NCI-H748 treated with DMSO at 0.1 percent for 48 hours (cell line): ENCODE data around the gene GNA15.
"Not testable (repeated sequence)": the region's sequence is repeated elsewhere in the genome, so short reads cannot be mapped to it uniquely, and the experiment has no call there.

Experiments
- DNase-seq: peaks from one replicate; lab custom pipeline; 2025; lab: John Stamatoyannopoulos, UW

Gene GNA15, protein sequence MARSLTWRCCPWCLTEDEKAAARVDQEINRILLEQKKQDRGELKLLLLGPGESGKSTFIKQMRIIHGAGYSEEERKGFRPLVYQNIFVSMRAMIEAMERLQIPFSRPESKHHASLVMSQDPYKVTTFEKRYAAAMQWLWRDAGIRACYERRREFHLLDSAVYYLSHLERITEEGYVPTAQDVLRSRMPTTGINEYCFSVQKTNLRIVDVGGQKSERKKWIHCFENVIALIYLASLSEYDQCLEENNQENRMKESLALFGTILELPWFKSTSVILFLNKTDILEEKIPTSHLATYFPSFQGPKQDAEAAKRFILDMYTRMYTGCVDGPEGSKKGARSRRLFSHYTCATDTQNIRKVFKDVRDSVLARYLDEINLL

DNA sequence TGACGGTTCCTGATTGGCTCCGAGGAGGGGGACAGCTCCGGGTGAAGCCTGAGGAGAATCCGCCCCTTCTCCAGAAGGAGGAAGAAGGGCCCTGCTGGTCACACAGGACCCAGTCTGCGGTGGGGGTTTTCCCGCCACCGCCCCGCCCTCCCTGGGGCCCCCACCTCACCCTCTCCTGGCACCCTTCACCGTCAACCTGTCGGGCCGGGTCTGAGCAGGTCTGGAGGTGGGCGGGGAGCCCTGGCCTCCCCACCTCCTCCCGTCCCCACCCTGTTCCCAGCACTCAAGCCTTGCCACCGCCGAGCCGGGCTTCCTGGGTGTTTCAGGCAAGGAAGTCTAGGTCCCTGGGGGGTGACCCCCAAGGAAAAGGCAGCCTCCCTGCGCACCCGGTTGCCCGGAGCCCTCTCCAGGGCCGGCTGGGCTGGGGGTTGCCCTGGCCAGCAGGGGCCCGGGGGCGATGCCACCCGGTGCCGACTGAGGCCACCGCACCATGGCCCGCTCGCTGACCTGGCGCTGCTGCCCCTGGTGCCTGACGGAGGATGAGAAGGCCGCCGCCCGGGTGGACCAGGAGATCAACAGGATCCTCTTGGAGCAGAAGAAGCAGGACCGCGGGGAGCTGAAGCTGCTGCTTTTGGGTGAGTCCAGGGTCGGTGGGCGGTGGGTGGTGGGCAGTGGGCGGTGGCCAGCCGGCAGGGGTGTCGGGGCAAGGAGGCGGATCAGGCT lies at the start of gene GNA15:
Gene GNA15, plus strand, starts transcription at position 73 of the 723 bp plus-strand sequence. Its CDS starts 418 bp downstream, at position 491.
- DNase-seq: no peak

- no peak for DNase-seq
These were observed 48.1 kb upstream of the GNA15 start for GRCh38 chr19:3087769-3088168.

DNA sequence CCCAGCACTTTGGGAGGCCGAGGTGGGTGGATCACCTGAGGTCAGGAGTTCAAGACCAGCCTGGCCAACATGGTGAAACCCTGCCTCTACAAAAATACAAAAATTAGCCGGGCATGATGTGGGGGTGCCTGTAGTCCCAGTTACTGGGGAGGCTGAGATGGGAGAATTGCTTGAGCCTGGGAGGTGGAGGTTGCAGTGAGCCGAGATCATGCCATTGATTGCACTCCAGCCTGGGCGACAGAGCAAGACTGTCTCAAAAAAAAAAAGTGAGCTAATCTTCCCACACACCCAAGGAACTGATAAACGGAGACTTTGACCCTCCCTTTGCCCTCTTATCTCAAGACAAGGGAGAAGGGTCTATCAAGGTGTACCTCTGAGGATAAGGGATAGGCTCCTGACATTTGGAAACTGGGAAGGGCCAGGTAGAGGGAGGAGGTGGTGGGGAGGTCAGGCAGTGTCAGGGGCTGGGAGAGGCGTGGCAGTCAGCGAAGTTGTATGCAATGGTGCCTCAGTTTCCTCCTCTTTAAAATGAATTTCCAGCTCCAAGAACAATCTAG lies 46.5 kb upstream of the GNA15 start:
- DNase-seq: not testable (repeated sequence)

DNA sequence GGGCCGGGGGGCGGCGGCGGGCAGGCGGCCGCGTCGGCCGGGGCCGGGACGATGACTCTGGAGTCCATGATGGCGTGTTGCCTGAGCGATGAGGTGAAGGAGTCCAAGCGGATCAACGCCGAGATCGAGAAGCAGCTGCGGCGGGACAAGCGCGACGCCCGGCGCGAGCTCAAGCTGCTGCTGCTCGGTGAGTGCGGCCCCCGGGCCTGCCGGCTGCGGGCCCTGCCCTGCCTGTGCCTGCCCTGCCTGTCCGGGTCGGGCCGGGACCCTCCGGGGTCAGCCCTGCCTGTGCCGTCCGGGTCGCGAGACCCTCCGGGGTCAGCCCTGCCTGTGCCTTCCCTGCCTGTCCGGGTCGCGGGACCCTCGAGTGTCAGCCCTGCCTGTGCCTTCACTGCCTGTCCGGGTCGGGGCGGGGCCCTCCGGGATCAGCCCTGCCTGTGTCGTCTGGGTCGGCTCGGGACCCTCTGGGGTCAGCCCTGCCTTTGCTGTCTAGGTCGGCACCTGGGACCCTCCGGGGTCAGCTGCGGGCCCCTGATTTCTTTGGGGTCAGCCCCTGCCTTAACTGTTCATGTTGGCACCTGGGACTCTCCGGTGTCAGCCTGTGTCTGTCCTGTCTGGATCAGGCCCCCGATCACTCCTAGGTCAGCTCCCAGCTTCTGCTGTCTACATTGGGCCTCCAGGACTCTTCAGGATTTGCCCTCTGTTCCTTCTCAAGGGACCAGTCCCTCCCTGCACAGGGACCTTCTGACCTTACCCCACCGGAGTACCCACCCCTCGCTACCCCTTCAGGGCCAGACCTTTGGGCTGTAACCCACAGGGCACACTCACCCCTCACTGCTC lies 41.0 kb upstream of the GNA15 start:
- no peak for DNase-seq

DNA sequence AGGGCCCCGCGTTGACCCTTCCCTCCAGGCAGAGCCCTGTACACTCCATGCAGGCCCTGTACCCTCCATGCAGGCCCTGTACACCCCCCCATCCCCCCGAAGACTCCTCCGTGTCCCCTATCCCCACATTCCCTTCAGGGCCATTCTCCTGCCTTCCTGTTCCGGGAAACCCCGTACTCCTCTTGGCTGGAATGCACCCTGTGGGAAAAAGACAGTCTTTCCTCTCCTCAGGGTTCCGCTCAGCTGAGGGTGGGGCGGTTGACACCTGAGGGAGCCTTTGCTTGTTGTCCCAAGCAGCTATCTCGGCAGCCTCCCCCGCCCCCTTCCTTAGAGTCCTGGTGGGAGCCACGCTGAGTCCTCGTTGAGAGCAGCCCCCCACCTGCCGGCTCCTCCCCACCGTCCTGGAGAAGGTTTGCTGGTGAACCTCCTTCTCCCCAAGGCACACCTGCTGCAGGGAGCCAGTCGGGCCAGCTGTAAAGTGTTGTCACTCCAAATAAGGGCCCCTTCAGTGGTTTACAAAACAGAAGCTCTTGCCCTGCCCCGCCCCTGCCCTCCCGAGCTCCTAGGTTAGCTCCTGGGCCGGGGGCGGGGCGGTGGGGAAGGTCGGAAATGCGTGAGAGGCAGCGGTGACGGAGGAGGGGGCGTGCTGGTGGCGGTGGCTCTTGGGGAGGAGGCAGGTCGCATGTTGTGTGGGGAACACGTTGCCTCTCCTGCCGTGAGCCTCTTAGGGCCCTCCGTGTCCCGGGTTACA lies 40.2 kb upstream of the GNA15 start:
- no peak for DNase-seq

- DNase-seq: no peak
These were observed 39.4 kb upstream of the GNA15 start for GRCh38 chr19:3096267-3096901.

DNA sequence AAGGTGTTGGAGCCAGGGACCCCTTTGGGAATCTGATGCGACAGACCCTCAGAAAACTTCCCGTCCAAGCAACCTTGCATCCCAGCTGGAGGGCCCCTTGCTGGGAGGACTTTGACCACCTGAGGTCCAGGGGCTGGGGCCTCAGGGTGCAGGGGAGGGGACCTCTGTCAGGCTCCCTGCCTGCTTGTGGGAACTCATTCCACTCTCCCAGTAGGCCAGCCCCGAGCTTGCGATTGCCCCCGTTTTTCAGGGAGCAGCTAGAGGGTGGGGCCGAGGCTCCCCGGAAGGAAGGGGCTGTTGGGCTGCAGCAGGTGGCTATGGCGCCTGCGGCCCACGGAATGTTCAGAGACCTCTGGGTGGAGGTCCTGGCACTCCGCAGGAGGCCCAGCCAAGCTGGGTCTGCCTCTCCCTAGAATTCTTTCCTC lies 38.9 kb upstream of the GNA15 start:
- DNase-seq: no peak

DNA sequence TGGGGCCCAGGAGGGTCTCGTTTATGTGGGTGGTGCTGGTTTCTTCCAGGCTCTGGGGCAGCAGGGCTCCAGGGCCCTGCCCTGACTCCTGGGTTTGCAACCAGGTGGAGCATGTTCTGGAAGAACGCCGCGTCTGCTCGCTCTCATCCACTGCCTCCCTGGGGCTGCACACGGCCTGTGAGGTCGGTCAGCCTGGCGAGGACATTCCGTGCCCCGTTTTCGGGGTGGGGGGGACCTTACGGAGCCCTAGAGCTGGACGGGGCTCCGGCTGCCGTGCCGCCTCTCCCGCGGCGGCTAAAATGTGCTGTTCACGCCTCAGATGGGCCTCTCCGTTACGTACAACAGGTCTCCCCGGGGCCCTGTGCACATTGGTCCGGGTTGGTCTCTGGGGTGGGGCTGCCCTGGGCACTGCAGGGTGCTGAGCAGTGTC lies 38.4 kb upstream of the GNA15 start:
- no peak for DNase-seq

GRCh38 chr19:3098141-3098514 lies 37.7 kb upstream of the GNA15 start:
- no peak for DNase-seq

- no peak for DNase-seq
These were observed 37.1 kb upstream of the GNA15 start for GRCh38 chr19:3098515-3099346.

- DNase-seq: no peak
These were observed 36.3 kb upstream of the GNA15 start for GRCh38 chr19:3099347-3100145.

DNA sequence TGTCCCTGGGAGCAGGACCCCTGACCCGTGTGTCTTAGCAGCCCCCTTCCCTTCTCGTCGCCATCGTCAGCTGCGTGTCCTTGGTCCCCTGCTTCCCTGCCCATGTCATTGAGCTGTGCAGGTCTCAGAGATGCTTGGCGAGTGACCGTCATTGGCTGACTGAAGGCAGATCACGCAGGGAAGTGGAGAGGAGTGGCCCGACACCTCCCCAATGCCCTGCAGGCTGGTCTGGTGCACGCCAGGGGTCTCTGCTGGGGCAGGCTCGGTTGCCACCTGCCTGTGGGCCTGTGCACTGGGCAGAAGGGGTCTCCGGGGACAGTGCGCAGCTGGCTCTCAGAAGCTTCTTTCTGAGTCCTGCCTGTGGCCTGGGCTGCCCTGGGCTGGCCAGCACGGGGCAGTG lies 35.5 kb upstream of the GNA15 start:
- no peak for DNase-seq

DNA sequence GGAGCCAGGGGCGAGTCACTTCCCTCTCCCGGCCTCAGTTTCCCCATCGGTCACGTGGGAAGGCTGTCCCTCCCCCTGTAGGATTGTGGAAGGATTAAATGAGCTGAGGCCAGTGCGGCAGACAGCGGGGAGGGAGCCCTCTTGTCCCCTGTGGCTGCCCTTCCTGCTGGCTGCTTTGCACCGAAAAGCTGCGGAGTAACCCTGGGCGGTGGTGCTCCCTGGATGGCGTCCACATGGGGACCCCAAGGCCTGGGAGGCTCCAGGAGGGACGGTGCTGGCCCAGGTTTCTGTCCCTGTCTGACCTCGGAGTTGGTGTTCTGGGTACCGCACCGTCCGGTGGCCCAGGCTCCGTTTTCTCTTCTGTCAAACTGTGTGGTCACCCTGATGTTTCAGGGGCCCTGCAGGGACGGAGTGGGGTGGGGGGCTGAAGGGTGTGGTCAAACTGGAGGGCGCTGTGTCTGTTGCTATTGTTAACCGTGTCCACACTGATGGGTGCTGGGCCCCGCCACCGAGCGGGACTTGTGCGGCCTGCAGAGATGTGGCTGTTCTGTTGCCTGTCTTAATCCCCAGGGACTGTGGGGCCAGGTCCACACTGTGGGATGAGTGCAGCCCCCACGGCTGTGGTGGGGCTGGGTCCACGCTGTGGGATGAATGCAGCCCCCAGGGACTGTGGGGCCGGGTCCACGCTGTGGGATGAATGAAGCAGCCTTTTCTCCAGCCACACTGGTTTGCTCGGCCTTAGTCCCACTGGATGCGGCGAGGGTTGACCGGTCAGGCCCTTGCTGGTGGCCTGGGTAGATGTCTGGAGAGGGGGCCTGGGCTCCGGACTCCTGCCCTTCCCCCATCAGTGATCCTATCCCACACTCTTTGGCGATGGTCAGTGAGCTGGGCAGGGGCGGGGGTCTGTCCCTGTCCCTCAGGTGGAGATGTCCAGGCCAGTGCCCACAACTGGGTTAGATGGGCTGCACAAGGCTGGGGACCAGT lies 34.8 kb upstream of the GNA15 start:
- DNase-seq: no peak

GRCh38 chr19:3102239-3103140 lies 33.3 kb upstream of the GNA15 start:
- DNase-seq: no peak

DNA sequence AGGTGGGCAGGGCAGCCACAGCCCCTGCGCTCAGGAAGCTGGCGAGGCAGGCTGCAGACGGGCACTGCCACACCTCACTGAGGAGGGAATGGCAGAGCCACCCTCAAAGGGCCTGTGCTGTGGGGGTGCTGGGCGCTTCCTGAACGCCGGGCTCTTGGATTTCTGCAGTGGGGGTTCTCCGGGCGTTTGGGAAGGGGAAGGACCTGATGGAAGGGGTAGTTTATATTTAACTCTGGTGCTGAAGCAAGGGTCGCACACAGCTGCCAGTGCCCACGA lies 31.2 kb upstream of the GNA15 start:
- no peak for DNase-seq

DNA sequence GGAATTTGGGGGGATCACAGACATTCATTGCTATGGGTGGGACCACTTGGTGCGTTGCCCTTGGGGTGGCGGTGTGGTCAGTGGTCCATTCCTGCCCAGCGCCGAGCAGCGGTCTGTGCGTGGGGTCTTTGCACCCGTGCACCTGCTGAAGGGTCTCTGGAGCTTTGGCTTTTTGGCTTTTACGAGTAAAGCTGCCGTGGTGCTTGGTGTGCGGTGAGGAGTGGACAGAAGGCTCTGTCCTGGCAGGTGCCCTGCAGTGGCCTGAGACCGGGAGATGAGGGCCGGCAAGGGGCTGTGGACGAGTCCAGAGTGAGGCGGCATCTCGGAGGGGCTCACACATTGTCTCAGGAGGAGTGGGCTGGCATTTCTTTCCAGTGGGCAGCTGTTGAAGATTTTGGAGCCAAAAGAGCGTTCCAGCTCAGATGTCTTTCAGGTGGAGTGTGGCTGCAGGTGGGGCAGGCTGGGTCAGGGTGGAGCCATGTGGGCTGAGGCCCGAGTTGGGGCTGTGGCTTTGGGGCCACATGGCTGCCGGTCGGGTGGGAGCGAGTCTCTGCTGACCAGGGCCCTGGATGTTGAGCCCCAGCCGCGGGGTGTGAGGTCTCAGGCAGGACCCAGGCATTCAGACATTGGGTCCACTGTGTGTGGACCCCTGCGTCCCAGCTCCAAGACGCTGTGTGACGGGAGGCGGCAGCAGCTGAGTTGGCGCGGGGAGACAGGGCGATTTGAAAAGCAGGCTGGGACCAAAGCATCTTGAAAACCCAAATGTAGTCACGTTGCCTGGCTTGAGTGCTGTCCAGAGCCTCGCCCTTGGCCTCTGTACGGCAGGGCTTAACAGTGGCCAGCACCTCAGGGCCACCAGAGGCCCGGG lies 30.0 kb upstream of the GNA15 start:
- no peak for DNase-seq
